Activated naive CD8-positive, alpha-beta T cell (primary cell): ENCODE data around the gene ARHGAP40.
"Not testable (repeated sequence)": the region's sequence is repeated elsewhere in the genome, so short reads cannot be mapped to it uniquely, and the experiment has no call there.

ENCODE experiments used
- H3K27ac Mint-ChIP-seq: one replicate; pipeline ENCODE4 v1.8.0; 2021; ENCODE audit warnings: mixed read lengths
- H3K27me3 Mint-ChIP-seq: one replicate; pipeline ENCODE4 v1.8.0; 2021; ENCODE audit warnings: mixed read lengths
- H3K36me3 Mint-ChIP-seq: one replicate; pipeline ENCODE4 v1.8.0; 2021; ENCODE audit warnings: mixed read lengths
- H3K4me1 Mint-ChIP-seq: one replicate; pipeline ENCODE4 v1.8.0; 2021; ENCODE audit warnings: low read depth, mixed read lengths
- H3K4me3 Mint-ChIP-seq: one replicate; pipeline ENCODE4 v1.8.0; 2021; ENCODE audit warnings: mild to moderate bottlenecking, mixed read lengths
- H3K9me3 Mint-ChIP-seq: one replicate; pipeline ENCODE4 v1.8.0; 2021; ENCODE audit warnings: low read depth, mixed read lengths

ARHGAP40 gene

DNA sequence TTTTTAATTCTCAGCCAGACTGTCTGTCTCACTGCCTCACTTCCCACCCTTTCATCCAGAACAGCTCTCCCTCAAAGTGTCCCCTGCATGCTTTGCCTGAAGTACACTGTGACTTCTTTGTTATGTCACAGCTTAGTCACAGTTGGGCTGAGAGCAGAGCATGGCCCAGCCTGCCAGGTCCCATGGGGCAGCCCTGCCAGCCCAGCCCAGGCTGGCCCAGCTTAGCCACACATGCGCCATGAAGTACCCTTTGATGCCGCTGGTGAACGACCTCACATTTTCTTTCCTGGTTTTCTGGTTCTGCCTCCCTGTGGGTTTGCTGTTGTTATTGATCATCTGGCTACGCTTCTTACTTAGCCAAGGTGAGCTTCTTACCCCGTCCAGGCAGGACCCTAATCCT is 20.6 kb upstream of the ARHGAP40 start, which contains the start of gene ADIG:
ADIG (plus strand) TSS at position 185 of the 400 bp plus-strand sequence; CDS start at position 239, 54 bp downstream.
- no peak within 1 kb of the TSS for H3K4me3 Mint-ChIP-seq
- H3K27me3 Mint-ChIP-seq, result no peaks in the 10 kb centered on the region
- H3K36me3 Mint-ChIP-seq, result peaks cover 2% of the 10 kb centered on the region
- H3K27ac Mint-ChIP-seq, result no peak within 1 kb of the TSS
- H3K9me3 Mint-ChIP-seq, result no peaks in the 10 kb centered on the region
- H3K4me1 Mint-ChIP-seq, result no peaks in the 10 kb centered on the region

- Mint-ChIP-seq H3K27ac (no peak overlapping the region), H3K4me3 (no peak overlapping the region), H3K9me3 (no peaks in the 10 kb centered on the region), H3K36me3 (no peaks in the 10 kb centered on the region), H3K27me3 (peaks cover 2% of the 10 kb centered on the region), H3K4me1 (no peaks in the 10 kb centered on the region)
Observed at GRCh38 chr20:38581830-38582358, 19.7 kb upstream of the ARHGAP40 start.

DNA sequence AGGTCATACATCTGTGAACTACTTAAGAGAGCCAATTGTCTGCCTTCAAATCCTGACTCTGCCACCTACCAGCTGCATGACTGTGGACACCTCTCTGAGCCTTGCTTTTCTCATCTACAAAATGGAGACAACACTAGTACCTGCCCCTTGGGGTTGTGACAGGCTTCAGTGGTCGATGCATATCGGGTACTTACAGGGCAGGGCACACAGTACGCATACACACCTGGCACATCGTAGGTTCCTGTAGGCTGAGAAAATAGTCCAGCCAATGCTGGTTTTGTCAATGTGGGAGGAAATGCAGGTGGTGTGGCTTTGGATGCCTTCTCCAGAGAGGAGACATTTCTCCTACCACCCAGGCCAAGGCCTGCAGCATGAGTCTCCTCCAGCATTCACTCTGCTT is 18.3 kb upstream of the ARHGAP40 start:
- no peaks in the 10 kb centered on the region for H3K9me3 Mint-ChIP-seq

GRCh38 chr20:38584099-38584763 is 17.4 kb upstream of the ARHGAP40 start:
- Mint-ChIP-seq H3K9me3 (no peaks in the 10 kb centered on the region), H3K27ac (no peak overlapping the region), H3K4me1 (no peaks in the 10 kb centered on the region), H3K36me3 (no peaks in the 10 kb centered on the region), H3K4me3 (no peak overlapping the region), H3K27me3 (peaks cover 3% of the 10 kb centered on the region)

More for the DNA sequence above, 18.3 kb upstream of the ARHGAP40 start:
- no peak overlapping the region for H3K27ac Mint-ChIP-seq
- H3K27me3 Mint-ChIP-seq, result peaks cover 3% of the 10 kb centered on the region
- no peaks in the 10 kb centered on the region for H3K36me3 Mint-ChIP-seq
- H3K4me1 Mint-ChIP-seq, result no peaks in the 10 kb centered on the region
- no peak overlapping the region for H3K4me3 Mint-ChIP-seq

DNA sequence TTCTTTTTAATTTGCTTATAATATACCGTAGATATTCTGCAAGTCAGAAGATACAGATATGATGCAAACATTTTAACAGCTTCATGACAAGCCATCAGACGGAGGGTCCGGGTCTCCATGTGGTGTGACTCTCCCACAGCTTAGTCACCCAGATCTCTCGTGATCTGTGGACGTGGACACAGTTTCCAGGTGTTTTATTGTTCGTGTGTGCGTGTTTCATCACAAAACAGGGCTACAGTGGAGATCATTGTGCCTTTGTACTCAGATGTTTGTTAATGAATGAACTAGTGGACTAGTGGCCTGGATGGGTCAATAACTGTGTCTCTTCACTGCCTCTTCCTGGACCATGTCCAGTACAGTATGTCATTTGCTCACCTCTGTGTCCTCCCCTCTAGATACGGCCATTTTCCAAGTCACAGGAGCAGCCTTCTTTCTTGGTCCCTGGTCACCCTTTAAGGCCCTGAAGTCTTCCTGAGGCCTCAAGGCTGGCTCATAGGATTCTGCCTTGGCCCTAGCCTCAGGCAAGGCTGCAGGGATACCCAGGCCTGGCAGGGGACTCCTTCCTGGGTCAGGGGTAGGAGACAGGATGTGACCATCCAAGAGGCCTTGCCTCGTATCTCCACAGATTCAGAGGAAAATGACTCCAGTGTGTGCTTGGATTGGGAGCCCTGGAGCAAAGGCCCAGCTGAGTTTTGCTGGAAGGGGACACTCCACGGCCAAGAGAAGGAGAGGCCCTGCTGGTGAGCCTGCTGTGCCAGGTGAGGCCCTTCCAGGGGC is 16.0 kb upstream of the ARHGAP40 start:
- Mint-ChIP-seq H3K27ac (no peak overlapping the region), H3K4me1 (no peaks in the 10 kb centered on the region), H3K9me3 (no peaks in the 10 kb centered on the region), H3K4me3 (no peak overlapping the region), H3K27me3 (peaks cover 3% of the 10 kb centered on the region), H3K36me3 (no peaks in the 10 kb centered on the region)

DNA sequence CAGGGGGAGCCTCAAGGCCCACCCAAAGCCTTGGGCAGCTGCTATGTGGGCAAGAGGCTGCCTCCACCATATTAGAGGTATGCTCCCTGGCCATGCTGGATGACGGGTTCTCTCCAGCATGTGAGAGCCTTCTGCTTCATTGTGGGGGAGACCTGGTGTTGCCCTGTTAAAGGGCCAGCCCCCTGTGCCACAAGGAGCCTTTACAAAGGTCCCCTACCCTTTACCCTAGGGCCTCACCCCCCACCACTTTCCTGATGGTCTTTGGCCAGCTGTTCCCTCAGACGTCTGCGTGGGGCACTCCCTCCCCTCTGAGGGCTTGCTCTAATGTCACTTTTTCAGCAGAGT is 15.5 kb upstream of the ARHGAP40 start:
- no peak overlapping the region for H3K4me3 Mint-ChIP-seq
- no peaks in the 10 kb centered on the region for H3K4me1 Mint-ChIP-seq
- H3K36me3 Mint-ChIP-seq, result no peaks in the 10 kb centered on the region
- H3K27me3 Mint-ChIP-seq, result peaks cover 3% of the 10 kb centered on the region
- no peaks in the 10 kb centered on the region for H3K9me3 Mint-ChIP-seq
- no peak overlapping the region for H3K27ac Mint-ChIP-seq

- Mint-ChIP-seq H3K4me3 (no peak overlapping the region), H3K36me3 (no peaks in the 10 kb centered on the region), H3K27me3 (peaks cover 3% of the 10 kb centered on the region), H3K9me3 (no peaks in the 10 kb centered on the region), H3K27ac (no peak overlapping the region), H3K4me1 (no peaks in the 10 kb centered on the region)
Observed at GRCh38 chr20:38588303-38588702, 13.3 kb upstream of the ARHGAP40 start.

- H3K9me3 Mint-ChIP-seq, result no peaks in the 10 kb centered on the region
- H3K27me3 Mint-ChIP-seq, result peaks cover 3% of the 10 kb centered on the region
- H3K36me3 Mint-ChIP-seq, result no peaks in the 10 kb centered on the region
- H3K4me3 Mint-ChIP-seq, result no peak overlapping the region
- no peaks in the 10 kb centered on the region for H3K4me1 Mint-ChIP-seq
- H3K27ac Mint-ChIP-seq, result no peak overlapping the region
Observed at GRCh38 chr20:38589351-38589750, 12.3 kb upstream of the ARHGAP40 start.

GRCh38 chr20:38589967-38590675 is 11.5 kb upstream of the ARHGAP40 start:
- Mint-ChIP-seq H3K27me3 (peaks cover 3% of the 10 kb centered on the region), H3K4me3 (no peak overlapping the region), H3K4me1 (no peaks in the 10 kb centered on the region), H3K27ac (no peak overlapping the region), H3K36me3 (no peaks in the 10 kb centered on the region), H3K9me3 (no peaks in the 10 kb centered on the region)

- Mint-ChIP-seq H3K36me3 (no peaks in the 10 kb centered on the region), H3K9me3 (no peaks in the 10 kb centered on the region), H3K4me3 (no peak overlapping the region), H3K27ac (no peak overlapping the region), H3K27me3 (peaks cover 3% of the 10 kb centered on the region), H3K4me1 (no peaks in the 10 kb centered on the region)
Observed at GRCh38 chr20:38590676-38591473, 10.7 kb upstream of the ARHGAP40 start.

DNA sequence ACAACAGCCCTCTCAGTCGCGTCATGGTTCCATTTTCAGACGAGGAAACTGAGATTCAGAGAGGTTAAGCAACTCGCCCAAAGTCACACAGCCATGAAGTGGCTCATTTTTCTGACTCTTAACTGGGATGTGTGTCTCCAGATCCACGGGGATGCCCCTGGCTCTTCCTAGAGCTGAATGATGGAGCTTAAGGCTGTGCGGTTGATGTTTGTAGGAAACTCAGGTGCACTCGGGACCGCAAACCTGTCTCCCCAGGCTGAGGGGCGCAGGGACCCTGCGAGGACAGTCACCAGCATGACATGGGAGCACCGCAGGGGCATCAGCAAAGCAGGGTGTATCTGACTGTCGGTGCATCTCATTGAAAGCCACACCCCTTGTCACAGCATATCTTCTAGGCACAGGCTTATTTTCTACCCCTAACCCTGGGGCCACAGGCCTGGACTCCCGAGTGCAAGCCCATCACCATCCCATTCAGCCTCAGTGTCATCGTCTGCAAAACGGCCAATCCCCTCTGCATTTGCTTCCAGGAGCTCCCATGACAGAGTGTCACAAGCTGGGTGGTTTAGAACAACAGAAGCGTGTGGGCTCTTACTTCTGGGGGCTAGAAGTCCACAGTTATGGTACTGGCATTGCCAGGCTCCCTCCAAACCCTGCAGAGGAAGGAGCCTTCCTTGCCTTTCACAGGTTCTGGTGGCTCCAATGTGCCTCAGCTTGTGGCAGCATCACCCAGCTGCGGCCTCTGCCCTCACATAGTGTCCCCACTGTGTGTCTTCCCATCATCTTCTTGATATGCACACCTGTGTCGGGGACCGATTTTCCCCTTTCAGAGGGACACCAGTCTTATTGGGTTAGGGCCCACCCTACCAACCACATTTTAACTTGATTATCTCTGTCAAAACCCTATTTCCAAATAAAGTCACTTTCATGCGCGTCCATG is 9.9 kb upstream of the ARHGAP40 start:
- H3K36me3 Mint-ChIP-seq, result no peaks in the 10 kb centered on the region
- H3K27me3 Mint-ChIP-seq, result peaks cover 2% of the 10 kb centered on the region
- no peaks in the 10 kb centered on the region for H3K9me3 Mint-ChIP-seq
- no peak overlapping the region for H3K4me3 Mint-ChIP-seq
- H3K27ac Mint-ChIP-seq, result no peak overlapping the region
- H3K4me1 Mint-ChIP-seq, result no peaks in the 10 kb centered on the region

GRCh38 chr20:38592411-38592790 is 9.2 kb upstream of the ARHGAP40 start:
- H3K4me3 Mint-ChIP-seq, H3K27me3 Mint-ChIP-seq: not testable (repeated sequence)

DNA sequence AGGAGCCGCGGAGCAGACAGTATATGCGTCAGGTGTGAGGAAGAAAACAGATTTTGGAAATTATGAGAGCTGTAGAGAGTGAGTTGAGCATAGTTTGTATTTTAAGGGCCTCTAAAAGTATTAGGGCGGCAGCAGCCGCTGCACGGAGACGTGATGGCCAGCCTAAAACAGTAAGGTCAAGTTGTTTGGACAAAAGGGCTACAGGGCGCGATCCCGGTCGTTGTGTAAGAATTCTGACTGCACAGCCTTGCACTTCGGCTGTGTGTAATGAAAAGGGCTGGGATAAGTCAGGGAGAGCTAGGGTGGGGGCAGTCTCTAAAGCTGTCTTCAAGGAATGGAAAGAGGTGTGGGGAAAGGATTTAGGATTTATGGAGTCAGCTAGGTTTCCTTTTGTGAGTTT is 7.3 kb upstream of the ARHGAP40 start:
- not testable (repeated sequence) for H3K4me3 Mint-ChIP-seq, H3K36me3 Mint-ChIP-seq, H3K4me1 Mint-ChIP-seq

More at GRCh38 chr20:38592411-38592790, 9.2 kb upstream of the ARHGAP40 start:
- H3K36me3 Mint-ChIP-seq, H3K9me3 Mint-ChIP-seq, H3K4me1 Mint-ChIP-seq, H3K27ac Mint-ChIP-seq: not testable (repeated sequence)

GRCh38 chr20:38595886-38596285 is 5.7 kb upstream of the ARHGAP40 start:
- not testable (repeated sequence) for H3K27ac Mint-ChIP-seq, H3K4me3 Mint-ChIP-seq, H3K27me3 Mint-ChIP-seq, H3K36me3 Mint-ChIP-seq, H3K9me3 Mint-ChIP-seq, H3K4me1 Mint-ChIP-seq

More for the DNA sequence above, 7.3 kb upstream of the ARHGAP40 start:
- H3K27ac Mint-ChIP-seq, H3K9me3 Mint-ChIP-seq, H3K27me3 Mint-ChIP-seq: not testable (repeated sequence)
